OCI-LY7 (cell line): Measurements from ENCODE around the gene PREPL. TPM values are rescaled to one million over a fixed set of nuclear protein-coding genes. Genes with fewer than 3 reads are reported as not detected.
A peak's percentile ranks its signal among the peaks of the same experiment; 100 is the strongest.

Experiments used
- BruUV-seq: library from RNA; stranded (reverse); fragments of 400-500 nt; replicated peaks from 2 replicates; lab custom pipeline; 2021; lab: Mats Ljungman, UMichigan
- CTCF ChIA-PET: fragments of 300-600 bp; sonication (Branson Sonifier 250); formaldehyde crosslinking; loops from one replicate; lab custom pipeline; 2022; ENCODE audit warnings: antibody characterized with exemption; ENCODE audit not compliant: unreplicated experiment; lab: Charles Lee
- POLR2A ChIA-PET: fragments of 300-600 bp; sonication (Branson Sonifier 250); formaldehyde crosslinking; loops from one replicate; lab custom pipeline; 2022; ENCODE audit warnings: antibody characterized with exemption; lab: Charles Lee
- DNase-seq: peaks from one replicate; pipeline ENCODE4 v3.0.0-alpha.2; 2015; ENCODE audit warnings: low spot score
- H2AFZ ChIP-seq: fragments of 200-600 bp; sonication (generic), shearing (Covaris generic); 2 replicates; pipeline ENCODE4 v1.6.1; 2014; ENCODE audit warnings: mild to moderate bottlenecking, antibody characterized with exemption, low read length, moderate library complexity
- H3K27ac ChIP-seq: fragments of 200-600 bp; sonication (generic); 2 replicates; pipeline ENCODE4 v1.5.1; 2014; ENCODE audit warnings: mixed run types, low read depth, mild to moderate bottlenecking, moderate library complexity, low read length, inconsistent platforms; ENCODE audit not compliant: poor library complexity, severe bottlenecking
- H3K36me3 ChIP-seq: fragments of 200-600 bp; sonication (generic); 2 replicates; pipeline ENCODE4 v1.6.1; 2014; ENCODE audit warnings: mild to moderate bottlenecking, antibody characterized with exemption, low read length, moderate library complexity, mixed read lengths; ENCODE audit not compliant: insufficient read depth
- H3K4me1 ChIP-seq: fragments of 200-600 bp; sonication (generic); 2 replicates; pipeline ENCODE4 v1.5.1; 2014; ENCODE audit warnings: mild to moderate bottlenecking, low read length; ENCODE audit not compliant: insufficient read depth, poor library complexity, severe bottlenecking
- H3K4me2 ChIP-seq: fragments of 200-600 bp; sonication (generic); 2 replicates; pipeline ENCODE4 v1.6.1; 2014; ENCODE audit warnings: mild to moderate bottlenecking, low read length
- H3K4me3 ChIP-seq: fragments of 200-600 bp; sonication (generic); 2 replicates; pipeline ENCODE4 v1.5.1; 2014; ENCODE audit warnings: mild to moderate bottlenecking, low read depth, low read length; ENCODE audit not compliant: poor library complexity, severe bottlenecking
- H3K79me2 ChIP-seq: fragments of 200-600 bp; sonication (generic); 2 replicates; pipeline ENCODE4 v1.6.1; 2016; ENCODE audit warnings: low read depth, mild to moderate bottlenecking, low read length, moderate library complexity, mixed read lengths; ENCODE audit not compliant: insufficient read depth
- H3K9me2 ChIP-seq: fragments of 200-600 bp; sonication (generic); 2 replicates; pipeline ENCODE4 v1.6.1; 2016; ENCODE audit warnings: mild to moderate bottlenecking, low read length, mixed read lengths; ENCODE audit not compliant: insufficient read depth
- H3K9me3 ChIP-seq: fragments of 200-600 bp; sonication (generic); 2 replicates; pipeline ENCODE4 v1.6.1; 2014; ENCODE audit warnings: mild to moderate bottlenecking, mixed run types, low read length, mixed read lengths
- H4K20me1 ChIP-seq: fragments of 200-600 bp; sonication (generic); 2 replicates; pipeline ENCODE4 v1.6.1; 2014; ENCODE audit warnings: mild to moderate bottlenecking, antibody characterized with exemption, low read length, moderate library complexity, mixed read lengths; ENCODE audit not compliant: insufficient read depth
- CTCF ChIP-seq: fragments of 200-600 bp; sonication (generic); conservative IDR thresholded peaks from 2 replicates; pipeline ENCODE4 v1.5.1; 2014; ENCODE audit warnings: mild to moderate bottlenecking, antibody characterized with exemption, low read length, moderate library complexity, mixed read lengths
- EZH2phosphoT487 ChIP-seq: fragments of 200-600 bp; sonication (generic); IDR thresholded peaks from 2 replicates; pipeline ENCODE4 v1.6.1; 2018; ENCODE audit warnings: low read depth, borderline replicate concordance, mild to moderate bottlenecking, mixed run types, antibody characterized with exemption, low read length, moderate library complexity, mixed read lengths
- intact Hi-C: fragments of 100-400 bp; cut with micrococcal nuclease; formaldehyde crosslinking; loops from one replicate; pipeline ENCODE4 v1.10.0; 2022; ENCODE audit not compliant: unreplicated experiment
- total RNA-seq, 2 experiments: library from RNA; depleted of rRNA in 1 of 2; stranded (reverse); fragments of >200 nt in 1 of 2; shearing (Covaris generic) in 1 of 2; gene quantifications; 2 replicates each; pipeline ENCODE4 v1.2.3, GENCODE V29; 2014 to 2022

Gene PREPL
- total RNA-seq, 2 experiments from 2014 or later: 27.5 to 40.6 TPM

DNA sequence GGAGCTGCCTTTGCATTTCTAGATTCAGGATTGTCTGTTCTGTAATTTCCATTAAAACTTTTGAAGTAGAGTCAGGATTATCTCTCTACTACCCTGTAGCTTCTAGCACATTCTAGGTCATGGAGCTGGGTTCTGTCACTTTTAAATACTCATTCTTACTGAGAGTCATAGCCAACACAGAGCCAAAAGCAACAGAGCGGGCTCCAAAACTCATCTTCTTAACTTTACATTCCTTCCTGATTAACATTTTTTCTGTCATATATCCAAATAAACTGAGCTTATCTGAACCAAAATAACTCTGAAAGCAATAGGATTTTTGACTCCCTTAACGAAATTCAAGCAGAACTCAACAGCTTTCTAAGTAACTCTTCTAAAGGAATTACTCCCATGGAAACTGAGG lies 12.9 kb downstream of the PREPL start:
- POLR2A ChIA-PET: interaction anchor here (0.9 to 4.5 kb wide), 4 partner anchors 9 to 19 kb away, joined by 3 to 23 read pairs (median 4); no protein-coding TSS in a partner anchor

DNA sequence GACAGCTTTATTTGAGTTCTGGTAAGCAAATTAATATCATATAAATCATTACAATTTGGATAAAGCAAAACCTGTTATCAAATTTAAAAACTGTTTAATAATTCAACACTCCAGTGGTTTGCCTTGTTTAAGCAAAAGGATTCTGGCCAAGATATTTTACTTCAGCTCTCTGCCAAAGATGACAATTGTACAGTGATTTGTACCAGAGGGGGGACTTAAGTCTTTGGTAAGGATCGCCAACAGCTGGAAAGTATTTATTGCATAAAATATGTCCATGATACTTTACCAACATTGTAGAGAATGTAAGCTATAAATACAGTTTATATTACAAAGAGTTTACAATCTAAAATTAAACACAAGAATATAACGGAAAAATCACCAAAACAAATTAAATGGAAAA lies 13.8 kb downstream of the PREPL start:
- Histone ChIP-seq H3K36me3 (peaks cover 24% of the 10 kb centered on the region), H2AFZ (no peak overlapping the region), H3K4me3 (no peak overlapping the region), H4K20me1 (no peaks in the 10 kb centered on the region), H3K9me3 (no peaks in the 10 kb centered on the region), H3K4me2 (no peak overlapping the region), H3K9me2 (no peaks in the 10 kb centered on the region), H3K27ac (no peak overlapping the region), H3K79me2 (no peaks in the 10 kb centered on the region; the same call in 1 of the 2 replicates), H3K4me1 (no peaks in the 10 kb centered on the region)
- ChIA-PET POLR2A (interaction anchor here (0.7 to 1.0 kb wide), 6 partner anchors 12 to 115 kb away, joined by 3 to 4 read pairs (median 3); no protein-coding TSS in a partner anchor), CTCF (no interaction called here)
- BruUV-seq: no TSS peak
- no peak for DNase-seq
- TF ChIP-seq EZH2phosphoT487: no peak
- TF ChIP-seq CTCF: no peak
- intact Hi-C loops: no loop called here

More for the DNA sequence above, 12.9 kb downstream of the PREPL start:
- CTCF ChIA-PET: no interaction called here
- Histone ChIP-seq H3K4me2 (no peak overlapping the region), H3K9me2 (no peaks in the 10 kb centered on the region), H3K36me3 (peaks cover 16% of the 10 kb centered on the region), H3K27ac (no peak overlapping the region), H3K79me2 (no peaks in the 10 kb centered on the region; the same call in 1 of the 2 replicates), H3K9me3 (no peaks in the 10 kb centered on the region), H2AFZ (no peak overlapping the region), H4K20me1 (no peaks in the 10 kb centered on the region), H3K4me3 (no peak overlapping the region), H3K4me1 (no peaks in the 10 kb centered on the region)
- no peak for DNase-seq
- no TSS peak for BruUV-seq
- intact Hi-C loops: no loop called here
- TF ChIP-seq EZH2phosphoT487 (no peak), CTCF (no peak)

- no peak overlapping the region for H3K4me2 ChIP-seq
- peaks cover 58% of the 10 kb centered on the region for H3K36me3 ChIP-seq
- no TSS peak for BruUV-seq
- no peaks in the 10 kb centered on the region for H3K9me3 ChIP-seq
- TF ChIP-seq CTCF: peak; percentile 77
- no peak for TF ChIP-seq EZH2phosphoT487
- ChIA-PET POLR2A (interaction anchor here (0.6 to 0.7 kb wide), 3 partner anchors 23 to 63 kb away, joined by 3 to 4 read pairs (median 3); no protein-coding TSS in a partner anchor), CTCF (interaction anchor here (1.4 kb wide), 1 partner anchor 249 kb away, joined by 3 read pairs; no protein-coding TSS in a partner anchor)
- peak; percentile 44 for DNase-seq
- H2AFZ ChIP-seq: no peak overlapping the region
- no peaks in the 10 kb centered on the region for H4K20me1 ChIP-seq
- no peaks in the 10 kb centered on the region for H3K9me2 ChIP-seq
- H3K79me2 ChIP-seq: no peaks in the 10 kb centered on the region
- H3K4me3 ChIP-seq: no peak overlapping the region
- H3K4me1 ChIP-seq: no peaks in the 10 kb centered on the region
- H3K27ac ChIP-seq: no peak overlapping the region
- intact Hi-C loops: loop anchor here (1.0 to 5.0 kb wide), 3 partner anchors 96 to 299 kb away; no protein-coding TSS in a partner anchor
Observed at GRCh38 chr2:44342854-44343253, 18.4 kb downstream of the PREPL start.
